ENCODE measurements around the gene FLNA.

DNA sequence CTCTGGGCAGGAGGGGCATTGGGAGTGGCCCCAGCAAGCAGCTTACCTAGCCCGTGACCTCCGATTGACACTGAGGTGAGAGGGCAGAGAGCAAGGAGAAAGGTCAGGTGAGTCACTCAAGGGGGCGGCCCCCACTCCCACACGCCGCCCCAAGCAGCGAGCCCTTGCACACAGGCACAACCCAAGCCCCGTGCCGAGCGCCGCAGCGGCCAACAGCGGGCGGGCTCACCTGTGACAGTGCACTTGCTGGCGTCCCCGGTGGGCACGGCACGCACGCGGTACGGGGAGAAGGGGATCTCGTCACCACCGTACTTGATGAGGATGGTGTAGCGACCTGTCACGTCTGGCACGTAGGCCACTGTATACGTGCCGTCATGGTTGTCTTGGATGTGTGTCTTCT is 17.2 kb downstream of the FLNA start:
- TF ChIP-seq, protein P1, sequence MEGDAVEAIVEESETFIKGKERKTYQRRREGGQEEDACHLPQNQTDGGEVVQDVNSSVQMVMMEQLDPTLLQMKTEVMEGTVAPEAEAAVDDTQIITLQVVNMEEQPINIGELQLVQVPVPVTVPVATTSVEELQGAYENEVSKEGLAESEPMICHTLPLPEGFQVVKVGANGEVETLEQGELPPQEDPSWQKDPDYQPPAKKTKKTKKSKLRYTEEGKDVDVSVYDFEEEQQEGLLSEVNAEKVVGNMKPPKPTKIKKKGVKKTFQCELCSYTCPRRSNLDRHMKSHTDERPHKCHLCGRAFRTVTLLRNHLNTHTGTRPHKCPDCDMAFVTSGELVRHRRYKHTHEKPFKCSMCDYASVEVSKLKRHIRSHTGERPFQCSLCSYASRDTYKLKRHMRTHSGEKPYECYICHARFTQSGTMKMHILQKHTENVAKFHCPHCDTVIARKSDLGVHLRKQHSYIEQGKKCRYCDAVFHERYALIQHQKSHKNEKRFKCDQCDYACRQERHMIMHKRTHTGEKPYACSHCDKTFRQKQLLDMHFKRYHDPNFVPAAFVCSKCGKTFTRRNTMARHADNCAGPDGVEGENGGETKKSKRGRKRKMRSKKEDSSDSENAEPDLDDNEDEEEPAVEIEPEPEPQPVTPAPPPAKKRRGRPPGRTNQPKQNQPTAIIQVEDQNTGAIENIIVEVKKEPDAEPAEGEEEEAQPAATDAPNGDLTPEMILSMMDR (IDR thresholded peaks at IDR 0.05 in 4 of 5, conservative IDR thresholded peaks at IDR 0.05 in 1 of 5): no peak
- TF ChIP-seq POLR2A (IDR thresholded peaks at IDR 0.05): no peak
